ENCODE measurements around the gene CNTN5. TPM values are rescaled to one million over a fixed set of nuclear protein-coding genes. Genes with fewer than 3 reads are reported as not detected.

CNTN5 gene
- total RNA-seq, 2 donors from 2014 or later, result not detected

DNA sequence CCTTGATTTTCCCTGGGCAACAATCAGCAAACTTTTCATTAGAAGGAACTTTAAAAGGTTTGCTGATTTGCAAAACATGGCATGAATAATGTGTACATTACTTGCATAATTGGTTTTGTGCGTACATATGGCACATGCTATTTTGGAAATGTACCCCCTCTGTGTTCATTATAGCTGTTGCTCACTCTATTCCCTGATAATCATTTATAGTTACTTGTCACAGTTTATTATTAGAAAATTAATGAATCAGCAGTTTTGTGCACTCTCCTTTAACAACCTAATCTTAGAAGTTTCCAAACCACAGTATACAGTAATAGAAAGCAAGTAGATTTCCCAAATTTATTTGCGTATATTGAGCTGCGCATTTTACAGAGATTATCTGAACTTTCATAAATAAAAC is 389.9 kb downstream of the CNTN5 start:
- intact Hi-C loops (cut with DNase I), result no loop called here
- no peak overlapping the region for H3K9ac ChIP-seq (ENCODE audit: low read depth in 2 of 2, low read length in 2 of 2)
- TF ChIP-seq, protein P1, sequence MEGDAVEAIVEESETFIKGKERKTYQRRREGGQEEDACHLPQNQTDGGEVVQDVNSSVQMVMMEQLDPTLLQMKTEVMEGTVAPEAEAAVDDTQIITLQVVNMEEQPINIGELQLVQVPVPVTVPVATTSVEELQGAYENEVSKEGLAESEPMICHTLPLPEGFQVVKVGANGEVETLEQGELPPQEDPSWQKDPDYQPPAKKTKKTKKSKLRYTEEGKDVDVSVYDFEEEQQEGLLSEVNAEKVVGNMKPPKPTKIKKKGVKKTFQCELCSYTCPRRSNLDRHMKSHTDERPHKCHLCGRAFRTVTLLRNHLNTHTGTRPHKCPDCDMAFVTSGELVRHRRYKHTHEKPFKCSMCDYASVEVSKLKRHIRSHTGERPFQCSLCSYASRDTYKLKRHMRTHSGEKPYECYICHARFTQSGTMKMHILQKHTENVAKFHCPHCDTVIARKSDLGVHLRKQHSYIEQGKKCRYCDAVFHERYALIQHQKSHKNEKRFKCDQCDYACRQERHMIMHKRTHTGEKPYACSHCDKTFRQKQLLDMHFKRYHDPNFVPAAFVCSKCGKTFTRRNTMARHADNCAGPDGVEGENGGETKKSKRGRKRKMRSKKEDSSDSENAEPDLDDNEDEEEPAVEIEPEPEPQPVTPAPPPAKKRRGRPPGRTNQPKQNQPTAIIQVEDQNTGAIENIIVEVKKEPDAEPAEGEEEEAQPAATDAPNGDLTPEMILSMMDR (IDR thresholded peaks at IDR 0.05), result no peak
- H3K27ac ChIP-seq, result no peak overlapping the region
- H3K36me3 ChIP-seq, result no peaks in the 10 kb centered on the region
- H3K9me3 ChIP-seq, result no peaks in the 10 kb centered on the region
- no peaks in the 10 kb centered on the region for H3K27me3 ChIP-seq
- no peaks in the 10 kb centered on the region for H3K4me1 ChIP-seq
- DNase-seq, result no peak
- no peak overlapping the region for H3K4me3 ChIP-seq

DNA sequence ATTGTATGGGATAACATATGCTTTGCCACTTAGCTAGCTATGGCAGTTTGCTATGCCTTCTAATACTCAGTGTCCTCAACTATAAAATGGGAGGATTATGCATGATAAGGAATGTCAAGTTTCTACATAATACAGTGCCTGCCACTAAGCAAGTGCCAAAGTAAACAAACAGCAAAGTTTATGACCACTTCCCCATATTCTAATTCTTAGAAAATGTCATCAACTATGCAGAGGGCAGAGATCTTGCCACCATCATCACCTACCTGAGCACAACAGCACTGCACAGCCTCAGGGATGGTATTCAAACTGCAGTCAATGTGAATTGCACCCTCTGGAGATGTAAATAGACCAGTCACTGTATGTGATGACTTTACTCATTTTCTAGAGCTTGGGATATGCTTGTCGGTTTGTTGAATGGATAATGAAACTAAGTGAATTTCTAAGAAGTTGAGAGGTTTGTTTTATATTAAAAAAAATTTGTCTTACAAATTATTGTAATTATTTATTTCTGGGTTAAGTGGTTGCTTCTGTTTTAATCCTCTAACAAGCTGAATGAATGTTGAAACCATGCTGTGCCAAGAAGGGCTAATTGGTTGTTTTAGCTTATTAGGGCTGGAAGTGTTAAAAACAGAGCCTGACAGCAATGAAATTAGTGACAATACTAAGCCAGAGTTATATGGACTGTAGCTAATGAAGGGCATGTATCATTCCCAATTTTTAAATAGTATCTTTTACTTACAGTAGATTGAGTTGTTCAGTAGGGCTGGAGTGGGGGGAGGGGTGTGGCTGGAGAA is 398.4 kb downstream of the CNTN5 start:
- Histone ChIP-seq H3K4me3 (no peak overlapping the region), H3K9me3 (no peaks in the 10 kb centered on the region), H3K27me3 (no peaks in the 10 kb centered on the region), H3K9ac (ENCODE audit: low read depth in 2 of 2, low read length in 2 of 2) (no peak overlapping the region), H3K4me1 (no peaks in the 10 kb centered on the region), H3K27ac (no peak overlapping the region), H3K36me3 (no peaks in the 10 kb centered on the region)
- TF ChIP-seq, protein P1 (IDR thresholded peaks at IDR 0.05), result no peak
- DNase-seq, result no peak
- intact Hi-C loops (cut with DNase I), result no loop called here

DNA sequence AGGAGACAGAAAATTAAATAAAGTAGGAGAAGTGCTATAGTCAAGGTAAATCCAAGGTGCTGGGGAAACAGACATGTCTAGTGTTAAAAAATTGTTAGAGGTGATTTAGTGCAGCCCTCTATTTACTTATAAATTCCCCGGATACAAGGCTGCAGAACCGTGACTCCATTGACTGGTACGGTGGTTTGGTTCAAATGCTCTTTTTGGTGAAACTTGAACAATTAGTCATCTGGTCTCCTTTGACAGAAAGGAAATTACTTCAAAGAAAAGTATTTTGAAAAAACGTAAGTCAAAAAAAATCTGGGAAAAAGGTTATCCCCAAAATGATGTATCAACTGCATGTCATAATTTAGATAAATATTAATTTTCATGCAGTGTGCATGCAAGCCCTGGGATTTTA is 399.2 kb downstream of the CNTN5 start:
- no peaks in the 10 kb centered on the region for H3K4me1 ChIP-seq
- intact Hi-C loops (cut with DNase I), result no loop called here
- H3K36me3 ChIP-seq, result no peaks in the 10 kb centered on the region
- H3K27ac ChIP-seq, result no peak overlapping the region
- no peak overlapping the region for H3K9ac ChIP-seq (ENCODE audit: low read depth in 2 of 2, low read length in 2 of 2)
- no peak overlapping the region for H3K4me3 ChIP-seq
- TF ChIP-seq, protein P1 (IDR thresholded peaks at IDR 0.05), result no peak
- DNase-seq, result no peak
- no peaks in the 10 kb centered on the region for H3K9me3 ChIP-seq
- H3K27me3 ChIP-seq, result no peaks in the 10 kb centered on the region

DNA sequence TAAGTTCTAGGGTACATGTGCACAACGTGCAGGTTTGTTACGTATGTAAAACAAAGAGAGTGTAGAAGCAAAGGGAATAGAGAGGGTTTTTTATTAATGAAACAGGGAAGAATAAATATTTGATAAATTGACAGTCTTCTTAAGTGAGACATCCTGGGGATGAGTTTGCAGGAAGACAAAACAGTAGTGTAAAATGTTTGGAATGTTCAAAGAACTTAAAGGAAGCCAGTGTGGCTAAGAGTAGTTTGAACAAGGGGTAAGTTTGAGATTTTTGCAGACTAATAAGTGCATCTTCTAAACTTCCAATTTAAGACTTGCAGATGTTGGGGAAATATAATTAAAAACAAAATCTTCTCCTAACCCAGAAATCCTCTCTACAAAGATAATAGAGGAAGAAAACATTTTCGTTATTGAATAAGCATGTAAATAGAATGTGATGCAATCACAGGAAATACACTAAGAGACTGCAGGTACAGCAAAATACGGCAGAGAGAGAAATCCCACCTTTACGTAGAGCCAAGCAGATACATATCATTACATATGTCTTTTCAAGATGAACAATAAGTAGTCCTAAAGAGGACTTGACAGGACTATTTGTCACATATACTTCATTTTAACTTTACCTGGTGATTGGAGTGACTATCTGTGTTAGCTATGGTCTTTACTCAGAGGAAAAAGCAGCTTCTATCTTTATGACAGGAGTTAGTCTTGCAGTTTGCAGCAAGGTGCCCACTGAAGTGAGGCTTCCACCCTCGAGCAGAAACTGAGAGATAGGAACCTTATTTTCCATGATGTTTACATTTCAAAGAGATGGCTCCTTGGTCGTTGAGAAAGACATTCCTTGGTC is 402.1 kb downstream of the CNTN5 start:
- Histone ChIP-seq H3K4me1 (no peaks in the 10 kb centered on the region), H3K27me3 (no peaks in the 10 kb centered on the region)
- intact Hi-C loops (cut with DNase I), result no loop called here

DNA sequence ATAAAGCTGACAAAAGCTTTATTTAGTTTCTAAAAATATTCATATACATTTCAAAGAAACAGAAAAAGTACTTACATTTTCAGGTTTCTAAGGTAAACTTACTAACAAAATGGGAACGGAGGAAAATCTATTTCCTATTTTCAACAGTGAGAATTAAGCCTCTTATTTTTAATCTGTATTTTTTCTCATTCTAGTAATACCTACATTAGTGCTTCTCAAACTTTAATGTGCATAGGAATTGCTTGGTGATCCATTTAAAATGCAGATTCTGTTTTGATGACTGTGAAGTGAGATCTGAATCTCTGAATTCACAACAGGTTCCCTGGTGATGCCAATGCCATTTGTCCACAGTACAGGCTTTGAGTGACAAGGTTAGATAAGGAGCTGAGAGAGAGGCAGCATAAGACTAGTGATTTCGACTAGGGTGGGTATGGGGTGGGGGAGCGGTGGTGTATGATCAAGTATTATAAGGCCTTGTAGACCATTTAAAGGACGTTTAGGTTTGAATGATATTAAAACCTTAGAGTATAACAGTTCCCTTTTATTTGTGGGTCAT is 402.8 kb downstream of the CNTN5 start:
- Histone ChIP-seq H3K27ac (no peak overlapping the region), H3K9ac (ENCODE audit: low read depth in 2 of 2, low read length in 2 of 2) (no peak overlapping the region), H3K27me3 (no peaks in the 10 kb centered on the region), H3K4me1 (no peaks in the 10 kb centered on the region), H3K9me3 (no peaks in the 10 kb centered on the region), H3K36me3 (no peaks in the 10 kb centered on the region), H3K4me3 (no peak overlapping the region)
- TF ChIP-seq, protein P1 (IDR thresholded peaks at IDR 0.05), result no peak
- intact Hi-C loops (cut with DNase I), result no loop called here
- no peak for DNase-seq

More for the DNA sequence above, 402.1 kb downstream of the CNTN5 start:
- TF ChIP-seq, protein P1 (IDR thresholded peaks at IDR 0.05), result no peak
- Histone ChIP-seq H3K9me3 (no peaks in the 10 kb centered on the region), H3K36me3 (no peaks in the 10 kb centered on the region), H3K27ac (no peak overlapping the region), H3K9ac (ENCODE audit: low read depth in 2 of 2, low read length in 2 of 2) (no peak overlapping the region), H3K4me3 (no peak overlapping the region)
- no peak for DNase-seq
